ENCODE measurements around the gene WNT1.

- TF ChIP-seq, protein P1, sequence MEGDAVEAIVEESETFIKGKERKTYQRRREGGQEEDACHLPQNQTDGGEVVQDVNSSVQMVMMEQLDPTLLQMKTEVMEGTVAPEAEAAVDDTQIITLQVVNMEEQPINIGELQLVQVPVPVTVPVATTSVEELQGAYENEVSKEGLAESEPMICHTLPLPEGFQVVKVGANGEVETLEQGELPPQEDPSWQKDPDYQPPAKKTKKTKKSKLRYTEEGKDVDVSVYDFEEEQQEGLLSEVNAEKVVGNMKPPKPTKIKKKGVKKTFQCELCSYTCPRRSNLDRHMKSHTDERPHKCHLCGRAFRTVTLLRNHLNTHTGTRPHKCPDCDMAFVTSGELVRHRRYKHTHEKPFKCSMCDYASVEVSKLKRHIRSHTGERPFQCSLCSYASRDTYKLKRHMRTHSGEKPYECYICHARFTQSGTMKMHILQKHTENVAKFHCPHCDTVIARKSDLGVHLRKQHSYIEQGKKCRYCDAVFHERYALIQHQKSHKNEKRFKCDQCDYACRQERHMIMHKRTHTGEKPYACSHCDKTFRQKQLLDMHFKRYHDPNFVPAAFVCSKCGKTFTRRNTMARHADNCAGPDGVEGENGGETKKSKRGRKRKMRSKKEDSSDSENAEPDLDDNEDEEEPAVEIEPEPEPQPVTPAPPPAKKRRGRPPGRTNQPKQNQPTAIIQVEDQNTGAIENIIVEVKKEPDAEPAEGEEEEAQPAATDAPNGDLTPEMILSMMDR (IDR thresholded peaks at IDR 0.05) = no peak
- TF ChIP-seq POLR2A (IDR thresholded peaks at IDR 0.05) = no peak
These were observed 34.9 kb upstream of the WNT1 start for GRCh38 chr12:48943221-48943620.
